ENCODE data around the gene DCUN1D5.
A peak's percentile ranks its signal among the peaks of the same experiment; 100 is the strongest.

Gene DCUN1D5

GRCh38 chr11:103070142-103070541 lies 21.8 kb downstream of the DCUN1D5 start:
- in situ Hi-C loops (cut with HindIII; ENCODE audit: low sequenced_read_pairs), result loop anchor here (25.0 kb wide), 1 partner anchor 158 kb away; no protein-coding TSS in a partner anchor
- no peak for TF ChIP-seq CTCF (IDR thresholded peaks at IDR 0.05; ENCODE audit: low read depth, low read length, missing control alignments)
- no peak for DNase-seq (ENCODE audit: low read depth)
- no peak overlapping the region for H3K4me3 ChIP-seq (ENCODE audit: low read depth, low read length)

- H3K4me3 ChIP-seq (ENCODE audit: low read depth, low read length), result no peak overlapping the region
- TF ChIP-seq CTCF (IDR thresholded peaks at IDR 0.05; ENCODE audit: low read depth, low read length, missing control alignments), result no peak
- in situ Hi-C loops (cut with HindIII; ENCODE audit: low sequenced_read_pairs), result loop anchor here (25.0 kb wide), 1 partner anchor 157 kb away; no protein-coding TSS in a partner anchor
- no peak for DNase-seq (ENCODE audit: low read depth)
These were observed 22.6 kb downstream of the DCUN1D5 start for GRCh38 chr11:103069367-103069766.

- DNase-seq (ENCODE audit: low read depth), result no peak
- H3K4me3 ChIP-seq (ENCODE audit: low read depth, low read length), result no peak overlapping the region
- TF ChIP-seq CTCF (IDR thresholded peaks at IDR 0.05; ENCODE audit: low read depth, low read length, missing control alignments), result no peak
- in situ Hi-C loops (cut with HindIII; ENCODE audit: low sequenced_read_pairs), result loop anchor here (25.0 kb wide), 1 partner anchor 155 kb away; no protein-coding TSS in a partner anchor
These were observed 24.8 kb downstream of the DCUN1D5 start for GRCh38 chr11:103067118-103067517.

GRCh38 chr11:103061656-103062055 lies 30.3 kb downstream of the DCUN1D5 start:
- no peak for DNase-seq (ENCODE audit: low read depth)
- no peak for TF ChIP-seq CTCF (IDR thresholded peaks at IDR 0.05; ENCODE audit: low read depth, low read length, missing control alignments)
- no peak overlapping the region for H3K4me3 ChIP-seq (ENCODE audit: low read depth, low read length)
- in situ Hi-C loops (cut with HindIII; ENCODE audit: low sequenced_read_pairs), result loop anchor here (25.0 kb wide), 1 partner anchor 149 kb away; no protein-coding TSS in a partner anchor

- in situ Hi-C loops (cut with HindIII; ENCODE audit: low sequenced_read_pairs), result loop anchor here (25.0 kb wide), 1 partner anchor 143 kb away; no protein-coding TSS in a partner anchor
- no peak overlapping the region for H3K4me3 ChIP-seq (ENCODE audit: low read depth, low read length)
- DNase-seq (ENCODE audit: low read depth), result peak; percentile 35
- TF ChIP-seq CTCF (IDR thresholded peaks at IDR 0.05; ENCODE audit: low read depth, low read length, missing control alignments), result peak; percentile 53
These were observed 36.6 kb downstream of the DCUN1D5 start for GRCh38 chr11:103055221-103055890.

GRCh38 chr11:103053997-103054396 lies 38.0 kb downstream of the DCUN1D5 start:
- in situ Hi-C loops (cut with HindIII; ENCODE audit: low sequenced_read_pairs), result loop anchor here (25.0 kb wide), 1 partner anchor 142 kb away; no protein-coding TSS in a partner anchor
- no peak for TF ChIP-seq CTCF (IDR thresholded peaks at IDR 0.05; ENCODE audit: low read depth, low read length, missing control alignments)

More at GRCh38 chr11:103053997-103054396, 38.0 kb downstream of the DCUN1D5 start:
- H3K4me3 ChIP-seq (ENCODE audit: low read depth, low read length), result no peak overlapping the region
- DNase-seq (ENCODE audit: low read depth), result no peak
